Adrenal gland (tissue), 12 donors: ENCODE measurements around the gene TOX3. TPM values are rescaled to one million over a fixed set of nuclear protein-coding genes. Genes with fewer than 3 reads are reported as not detected.

ENCODE experiments used
- DNase-seq, 7 donors: peaks; one replicate each; pipeline ENCODE4 v3.0.0-alpha.2; 2019 to 2020
- H3K27ac ChIP-seq, 5 donors: fragments of 200-600 bp; sonication (generic) in 4 of 5; 1 replicate in 3 of 5; 2 replicates in 2 of 5; pipeline versions ENCODE4 v1.5.1 to v1.8.0; 2016 to 2020; ENCODE audit warnings: mild to moderate bottlenecking in 1 of 5
- H3K27me3 ChIP-seq: fragments of 200-600 bp; 2 replicates; pipeline ENCODE4 v1.8.0; 2021
- H3K36me3 ChIP-seq, 2 donors: fragments of 200-600 bp; replicated peaks in 1 of 2; 1 replicate in 1 of 2; 2 replicates in 1 of 2; pipeline versions ENCODE4 v1.5.1 to v1.8.0; 2018 to 2022
- H3K4me1 ChIP-seq, 2 donors: fragments of 200-600 bp; replicated peaks in 1 of 2; 1 replicate in 1 of 2; 2 replicates in 1 of 2; pipeline versions ENCODE4 v1.5.1 to v1.8.0; 2018 to 2021
- H3K4me3 ChIP-seq, 4 donors: fragments of 200-600 bp; sonication (generic) in 3 of 4; one replicate each; pipeline ENCODE4 v1.5.1; 2016 to 2018
- H3K9me3 ChIP-seq, 3 donors: fragments of 200-600 bp; sonication (generic) in 1 of 3; replicated peaks in 1 of 3; 1 replicate in 2 of 3; 2 replicates in 1 of 3; pipeline versions ENCODE4 v1.5.1 to v1.8.0; 2016 to 2021
- POLR2A ChIP-seq, 2 donors: fragments of 450-650 bp; IDR thresholded peaks; one replicate each; pipeline ENCODE4 v1.6.1; 2017; ENCODE audit warnings: antibody characterized with exemption in 2 of 2, mild to moderate bottlenecking in 2 of 2, moderate library complexity in 1 of 2
- WGBS, 4 donors: extraction: QIAGEN DNeasy Blood & Tissue Kit in 2 of 4; methylation state at CpG; one replicate each; pipeline versions ENCODE4 v1.1.5 to v1.1.7; 2013 to 2017; 5-methylcytosine and 5-hydroxymethylcytosine counted together
- intact Hi-C, 2 donors: fragments of 100-400 bp; cut with DNase I; formaldehyde crosslinking; loops; one replicate each; pipeline versions ENCODE4 v1.14.1 to v1.15.0; 2022 to 2023
- polyA plus RNA-seq, 3 donors: library from polyadenylated mRNA; stranded (reverse); fragments of 200-250 nt in 2 of 3; fragments of 350-450 nt in 1 of 3; fragmentation: Illumina TruSeq in 1 of 3; extraction: RNeasy Lipid Tissue Mini Kit (QIAGEN cat#74804) in 1 of 3; gene quantifications; one replicate each; pipeline ENCODE4 v1.2.3, GENCODE V29; 2013 to 2014
- total RNA-seq, 9 donors: library from RNA; depleted of rRNA in 4 of 9; stranded (reverse); fragments of >200 nt in 4 of 9; fragments of 120-200 nt in 1 of 9; fragmentation: NEBNext Ultra II Directional in 1 of 9; extraction: Animal tissue kit (Norgen Biotek cat#: 25700) in 1 of 9; gene quantifications; one replicate each; pipeline versions ENCODE4 v1.1.0 to v1.2.4, GENCODE V29; 2013 to 2023
- TF ChIP-seq, protein P1 (sequence below), 6 experiments: fragments of 450-650 bp in 4 of 6; fragments of 200-600 bp in 2 of 6; sonication (generic) in 1 of 6; IDR thresholded peaks; 1 replicate in 5 of 6; 2 replicates in 1 of 6; pipeline versions ENCODE4 v1.5.1 to v1.8.0; 2016 to 2021; ENCODE audit warnings: antibody characterized with exemption in 6 of 6, mild to moderate bottlenecking in 2 of 6, moderate library complexity in 1 of 6
- donor health status: healthy with polysubstance abuse.
- donor health status: Bipolar disorder and iron deficiency.
- donor health status: DM: yes; HTN: yes; CAD: no.
- donor health status: DM: no; HTN: no; CAD: no.
- donor health status: DM: no; HTN: no; CAD: no.
- donor health status: DM: yes; HTN: yes; CAD: no.

The TOX3 gene
- total and polyA plus RNA-seq, 12 donors = 0.06 to 4.2 (median 1.2) TPM; not detected in 2

DNA sequence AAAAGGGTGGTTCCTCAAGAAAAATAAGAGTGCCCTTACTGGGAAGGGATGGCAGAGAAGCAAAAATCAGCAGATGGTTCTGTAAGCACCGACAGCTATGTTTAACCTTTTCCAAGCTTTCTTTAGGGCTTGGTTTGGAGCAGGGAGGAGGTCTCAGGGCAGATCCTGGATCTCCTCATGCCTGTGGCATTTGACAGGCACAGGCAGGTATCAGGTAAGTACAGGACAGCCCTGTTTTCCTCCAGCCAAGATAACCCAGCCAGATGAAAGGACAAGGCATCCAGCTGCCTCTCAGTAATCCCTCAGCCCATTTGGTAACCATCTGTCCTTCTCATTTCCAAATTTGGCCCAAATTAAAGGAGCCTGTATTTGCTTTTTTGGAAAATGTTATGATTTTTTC lies 141.5 kb downstream of the TOX3 start:
- no peak overlapping the region for H3K27ac ChIP-seq
- DNase-seq = no peak
- 70 to 88% (median 74%) methylated on average over 1 of the region's 1 CpG for WGBS, 4 donors
- intact Hi-C loops = no loop called here
- H3K9me3 ChIP-seq = no peaks in the 10 kb centered on the region
- TF ChIP-seq, protein P1, sequence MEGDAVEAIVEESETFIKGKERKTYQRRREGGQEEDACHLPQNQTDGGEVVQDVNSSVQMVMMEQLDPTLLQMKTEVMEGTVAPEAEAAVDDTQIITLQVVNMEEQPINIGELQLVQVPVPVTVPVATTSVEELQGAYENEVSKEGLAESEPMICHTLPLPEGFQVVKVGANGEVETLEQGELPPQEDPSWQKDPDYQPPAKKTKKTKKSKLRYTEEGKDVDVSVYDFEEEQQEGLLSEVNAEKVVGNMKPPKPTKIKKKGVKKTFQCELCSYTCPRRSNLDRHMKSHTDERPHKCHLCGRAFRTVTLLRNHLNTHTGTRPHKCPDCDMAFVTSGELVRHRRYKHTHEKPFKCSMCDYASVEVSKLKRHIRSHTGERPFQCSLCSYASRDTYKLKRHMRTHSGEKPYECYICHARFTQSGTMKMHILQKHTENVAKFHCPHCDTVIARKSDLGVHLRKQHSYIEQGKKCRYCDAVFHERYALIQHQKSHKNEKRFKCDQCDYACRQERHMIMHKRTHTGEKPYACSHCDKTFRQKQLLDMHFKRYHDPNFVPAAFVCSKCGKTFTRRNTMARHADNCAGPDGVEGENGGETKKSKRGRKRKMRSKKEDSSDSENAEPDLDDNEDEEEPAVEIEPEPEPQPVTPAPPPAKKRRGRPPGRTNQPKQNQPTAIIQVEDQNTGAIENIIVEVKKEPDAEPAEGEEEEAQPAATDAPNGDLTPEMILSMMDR (IDR thresholded peaks at IDR 0.05) = no peak
- no peak for TF ChIP-seq POLR2A (IDR thresholded peaks at IDR 0.05)
- no peaks in the 10 kb centered on the region for H3K36me3 ChIP-seq
- H3K4me3 ChIP-seq = no peak overlapping the region
- H3K27me3 ChIP-seq = no peaks in the 10 kb centered on the region
- no peaks in the 10 kb centered on the region for H3K4me1 ChIP-seq

DNA sequence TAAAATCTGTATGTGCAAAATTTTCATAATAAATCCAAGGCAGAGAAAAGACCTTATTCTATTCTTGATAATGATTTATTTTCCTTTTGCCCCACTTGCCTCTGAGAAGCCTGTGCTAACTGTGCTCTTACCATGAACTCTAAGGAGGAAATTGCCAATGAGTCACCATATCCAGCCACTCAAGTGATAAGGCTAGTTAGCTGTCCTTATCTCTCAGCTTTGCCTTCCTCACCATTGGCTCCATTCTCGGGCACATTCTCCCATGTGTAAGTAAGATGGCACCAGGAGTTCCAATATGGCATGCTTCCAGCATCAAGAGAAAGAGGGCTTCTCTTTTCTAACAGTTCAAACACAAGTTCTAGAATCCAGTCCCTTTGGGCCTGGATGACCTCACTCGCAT lies 142.4 kb downstream of the TOX3 start:
- Histone ChIP-seq H3K9me3 (no peaks in the 10 kb centered on the region), H3K4me3 (no peak overlapping the region), H3K36me3 (no peaks in the 10 kb centered on the region), H3K27me3 (no peaks in the 10 kb centered on the region), H3K27ac (no peak overlapping the region), H3K4me1 (no peaks in the 10 kb centered on the region)
- intact Hi-C loops = no loop called here
- no peak for DNase-seq
- 59 to 73% (median 67%) methylated on average over 1 to 2 of the region's 2 CpGs for WGBS, 4 donors
- no peak for TF ChIP-seq POLR2A (IDR thresholded peaks at IDR 0.05)
- TF ChIP-seq, protein P1 (IDR thresholded peaks at IDR 0.05) = no peak

DNA sequence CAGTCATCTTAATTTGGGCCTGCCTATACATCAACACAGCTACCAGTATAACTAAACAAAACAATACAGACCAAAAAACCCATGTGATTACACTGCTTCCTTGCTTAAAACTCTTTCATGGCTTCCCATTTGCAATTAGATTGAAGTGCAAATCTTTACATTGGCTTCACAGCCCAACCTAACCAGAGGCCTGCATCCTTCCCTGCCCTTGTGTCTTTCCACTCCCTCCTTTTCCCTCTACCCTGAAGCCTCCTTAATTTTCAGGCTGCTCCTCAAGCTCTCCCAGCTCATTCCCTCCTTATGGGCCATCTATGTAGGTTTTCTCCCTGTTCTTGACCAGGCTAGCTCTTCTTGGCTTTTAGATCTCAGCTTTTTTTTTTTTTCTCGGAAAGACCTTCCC lies 147.8 kb downstream of the TOX3 start:
- Histone ChIP-seq H3K4me3 (no peak overlapping the region), H3K36me3 (no peaks in the 10 kb centered on the region), H3K27me3 (no peaks in the 10 kb centered on the region), H3K4me1 (no peaks in the 10 kb centered on the region), H3K9me3 (no peaks in the 10 kb centered on the region), H3K27ac (no peak overlapping the region)
- DNase-seq = no peak
- intact Hi-C loops = no loop called here
- WGBS, 4 donors = 57 to 73% (median 59%) methylated on average over 1 of the region's 1 CpG
- TF ChIP-seq, protein P1 (IDR thresholded peaks at IDR 0.05) = no peak

DNA sequence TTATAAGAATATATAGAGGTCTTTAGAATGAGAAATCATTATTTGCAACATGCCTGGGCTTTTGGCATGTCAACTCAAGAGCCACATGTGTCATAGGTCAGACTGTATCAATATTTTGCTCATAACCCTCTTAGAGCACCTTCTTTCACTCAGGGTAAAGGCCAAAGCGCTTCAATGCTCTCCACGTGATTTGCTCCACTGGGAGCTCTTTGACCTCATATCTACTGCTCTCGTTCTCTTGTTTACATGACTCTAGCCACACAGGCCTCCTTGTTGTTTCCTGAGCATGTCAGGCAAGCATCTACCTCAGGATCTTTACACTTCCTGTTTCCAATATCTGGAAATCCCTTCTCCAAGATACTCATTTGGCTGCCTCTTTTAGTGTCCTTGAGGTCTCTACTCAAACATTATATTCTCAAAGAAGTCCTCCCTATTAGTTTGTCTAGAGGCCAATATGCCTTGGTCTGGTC lies 148.4 kb downstream of the TOX3 start:
- TF ChIP-seq, protein P1 (IDR thresholded peaks at IDR 0.05) = no peak
- TF ChIP-seq POLR2A (IDR thresholded peaks at IDR 0.05) = no peak
- 35 to 45% (median 41%) methylated on average over 3 of the region's 3 CpGs for WGBS, 4 donors
- H3K36me3 ChIP-seq = no peaks in the 10 kb centered on the region

More for the DNA sequence above, 148.4 kb downstream of the TOX3 start:
- H3K9me3 ChIP-seq = no peaks in the 10 kb centered on the region
- intact Hi-C loops = no loop called here
- H3K27ac ChIP-seq = no peak overlapping the region
- DNase-seq = no peak
- H3K4me1 ChIP-seq = no peaks in the 10 kb centered on the region
- no peaks in the 10 kb centered on the region for H3K27me3 ChIP-seq
- H3K4me3 ChIP-seq = no peak overlapping the region
